Activated CD4-positive, alpha-beta T cell treated with anti-CD3 and anti-CD28 coated beads, Interleukin-2, amount 10 ng/mL, durations not matched to agents 7 days and 5 days (primary cell): ENCODE data around the gene EXOC3L1. TPM values are rescaled to one million over a fixed set of nuclear protein-coding genes. Genes with fewer than 3 reads are reported as not detected.

Source experiments
- CTCF ChIA-PET: fragments of 350-600 bp; sonication (Branson Sonifier 250); formaldehyde crosslinking; loops from one replicate; lab custom pipeline; 2021; ENCODE audit warnings: antibody characterized with exemption; lab: Charles Lee
- POLR2A ChIA-PET: fragments of 350-600 bp; sonication (Branson Sonifier 250); formaldehyde crosslinking; loops from one replicate; lab custom pipeline; 2021; ENCODE audit warnings: antibody characterized with exemption; lab: Charles Lee
- DNase-seq: peaks from one replicate; pipeline ENCODE4 v3.0.0-alpha.2; 2020
- H3K27ac Mint-ChIP-seq: one replicate; pipeline ENCODE4 v1.8.0; 2021; ENCODE audit warnings: mild to moderate bottlenecking, moderate library complexity, mixed read lengths
- H3K27me3 Mint-ChIP-seq: one replicate; pipeline ENCODE4 v1.8.0; 2021; ENCODE audit warnings: mixed read lengths
- H3K36me3 Mint-ChIP-seq: one replicate; pipeline ENCODE4 v1.8.0; 2021; ENCODE audit warnings: low read depth, mixed read lengths
- H3K4me1 Mint-ChIP-seq: one replicate; pipeline ENCODE4 v1.8.0; 2021; ENCODE audit warnings: mixed read lengths
- H3K4me3 Mint-ChIP-seq: one replicate; pipeline ENCODE4 v1.8.0; 2021; ENCODE audit warnings: mild to moderate bottlenecking, moderate library complexity, mixed read lengths
- H3K9me3 Mint-ChIP-seq: one replicate; pipeline ENCODE4 v1.8.0; 2021; ENCODE audit warnings: mixed read lengths
- total RNA-seq, 2 experiments: library from RNA; stranded (reverse); gene quantifications; one replicate each; pipeline ENCODE4 v1.2.3, GENCODE V29; 2021

The EXOC3L1 gene, protein sequence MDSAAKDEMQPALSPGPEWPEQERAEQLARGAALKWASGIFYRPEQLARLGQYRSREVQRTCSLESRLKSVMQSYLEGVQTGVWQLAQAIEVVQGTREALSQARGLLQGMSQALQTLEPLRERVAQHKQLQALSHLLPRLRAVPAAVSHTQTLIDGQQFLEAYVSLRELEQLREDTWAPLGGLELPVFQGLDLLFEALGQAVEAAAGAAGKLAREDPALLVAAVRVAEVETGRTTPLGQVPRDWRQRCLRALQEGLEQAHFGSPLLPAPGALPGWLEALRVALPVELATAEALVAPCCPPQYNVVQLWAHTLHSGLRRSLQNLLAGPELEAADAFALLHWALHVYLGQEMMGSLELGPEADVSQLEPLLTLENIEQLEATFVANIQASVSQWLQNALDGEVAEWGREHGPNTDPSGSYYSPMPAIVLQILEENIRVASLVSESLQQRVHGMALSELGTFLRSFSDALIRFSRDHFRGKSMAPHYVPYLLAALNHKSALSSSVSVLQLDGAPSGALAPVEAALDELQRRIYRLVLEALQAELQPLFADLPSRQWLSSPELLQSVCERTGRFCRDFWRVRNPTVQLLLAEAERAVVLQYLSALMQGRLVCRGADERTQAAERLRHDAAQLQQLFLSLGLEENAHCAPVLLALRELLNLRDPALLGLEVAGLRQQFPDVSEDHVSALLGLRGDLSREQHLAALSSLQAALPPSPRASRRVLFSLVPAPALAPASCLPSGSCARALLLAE
- not detected for total RNA-seq

GRCh38 chr16:67190041-67190440 lies at the start of gene EXOC3L1:
EXOC3L1 (minus strand) TSS chr16:67190136; CDS start chr16:67189676, 460 bp downstream.
- POLR2A ChIA-PET, result no interaction called here
- H3K27me3 Mint-ChIP-seq, result peaks cover 7% of the 10 kb centered on the region
- H3K4me1 Mint-ChIP-seq, result peaks cover 42% of the 10 kb centered on the region
- CTCF ChIA-PET, result interaction anchor here (0.8 to 2.9 kb wide), 2 partner anchors 35 to 172 kb away, joined by 4 to 11 read pairs; no protein-coding TSS in a partner anchor
- H3K36me3 Mint-ChIP-seq, result peaks cover 18% of the 10 kb centered on the region
- DNase-seq, result no peak
- H3K9me3 Mint-ChIP-seq, result no peaks in the 10 kb centered on the region
- no peak within 1 kb of the TSS for H3K27ac Mint-ChIP-seq
- no peak within 1 kb of the TSS for H3K4me3 Mint-ChIP-seq

DNA sequence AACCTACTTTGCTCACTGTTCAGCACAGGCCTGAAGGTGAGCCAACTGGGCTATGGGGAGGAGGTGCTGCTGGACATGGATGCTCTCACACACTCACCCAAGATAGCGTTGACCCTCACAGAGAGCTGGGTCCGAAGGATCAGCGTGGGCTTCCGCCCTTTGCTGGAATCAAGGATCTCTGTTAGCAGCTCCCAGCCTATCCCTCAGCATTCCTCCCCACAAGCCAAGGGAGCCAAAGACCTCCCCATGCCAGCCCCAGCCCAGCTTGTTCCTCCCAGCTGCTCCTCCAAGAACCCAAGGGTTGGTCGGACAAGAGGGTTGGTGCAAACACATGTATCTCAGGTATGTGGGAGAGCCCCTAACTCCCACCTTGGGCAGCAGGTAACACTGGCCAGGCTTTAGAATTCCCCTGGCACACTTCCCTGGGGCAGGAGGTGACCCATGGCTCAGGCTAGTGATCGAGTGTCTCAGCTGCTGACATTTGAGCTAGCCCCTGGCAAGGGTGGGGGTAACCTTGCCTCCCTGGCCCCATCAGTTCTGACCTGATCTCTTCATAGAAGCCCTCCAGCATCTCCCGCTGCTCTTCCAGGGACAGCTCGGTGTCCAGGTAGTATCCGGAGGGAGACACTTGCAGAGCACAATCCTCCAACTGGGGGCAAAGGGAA lies 49.0 kb upstream of the EXOC3L1 start:
- Mint-ChIP-seq H3K9me3 (no peaks in the 10 kb centered on the region), H3K27ac (no peak overlapping the region), H3K27me3 (no peaks in the 10 kb centered on the region), H3K36me3 (peaks cover 20% of the 10 kb centered on the region), H3K4me1 (peaks cover 26% of the 10 kb centered on the region), H3K4me3 (no peak overlapping the region)
- CTCF ChIA-PET, result interaction anchor here (0.5 to 3.3 kb wide), 7 partner anchors 9 to 103 kb away, joined by 3 to 20 read pairs (median 3); partner anchors contain the start of genes FHOD1, SLC9A5 and TMEM208
- POLR2A ChIA-PET, result no interaction called here
- no peak for DNase-seq

DNA sequence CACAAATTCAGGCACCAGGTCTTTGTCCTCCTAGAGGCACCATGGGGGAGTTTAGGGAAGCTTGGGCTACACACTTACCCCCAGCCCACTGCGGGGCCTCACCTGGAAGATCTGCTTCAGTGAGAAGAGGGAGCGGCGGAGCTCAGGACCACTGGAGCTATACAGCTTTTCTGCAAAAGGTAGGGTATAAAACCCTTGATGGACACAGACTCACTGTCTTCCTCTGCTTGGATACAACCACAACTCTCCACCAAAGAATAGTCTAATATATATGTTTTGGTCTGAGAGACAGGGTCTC lies 48.3 kb upstream of the EXOC3L1 start:
- no peaks in the 10 kb centered on the region for H3K9me3 Mint-ChIP-seq
- no peak overlapping the region for H3K27ac Mint-ChIP-seq
- H3K36me3 Mint-ChIP-seq, result peaks cover 20% of the 10 kb centered on the region

GRCh38 chr16:67237396-67238277 lies 47.7 kb upstream of the EXOC3L1 start:
- Mint-ChIP-seq H3K27ac (no peak overlapping the region), H3K4me1 (peaks cover 18% of the 10 kb centered on the region), H3K9me3 (no peaks in the 10 kb centered on the region), H3K27me3 (no peaks in the 10 kb centered on the region), H3K4me3 (no peak overlapping the region), H3K36me3 (peaks cover 20% of the 10 kb centered on the region)
- DNase-seq, result no peak
- ChIA-PET POLR2A (no interaction called here), CTCF (interaction anchor here (0.6 to 3.3 kb wide), 3 partner anchors 10 to 20 kb away, joined by 3 to 20 read pairs (median 18); partner anchors contain the start of genes FHOD1, SLC9A5 and TMEM208)

More for the DNA sequence above, 48.3 kb upstream of the EXOC3L1 start:
- Mint-ChIP-seq H3K4me3 (no peak overlapping the region), H3K27me3 (no peaks in the 10 kb centered on the region), H3K4me1 (peaks cover 19% of the 10 kb centered on the region)
- CTCF ChIA-PET, result interaction anchor here (0.7 to 3.3 kb wide), 4 partner anchors 10 to 81 kb away, joined by 3 to 20 read pairs (median 11); partner anchors contain the start of genes FHOD1, SLC9A5 and TMEM208
- no peak for DNase-seq
- POLR2A ChIA-PET, result no interaction called here

DNA sequence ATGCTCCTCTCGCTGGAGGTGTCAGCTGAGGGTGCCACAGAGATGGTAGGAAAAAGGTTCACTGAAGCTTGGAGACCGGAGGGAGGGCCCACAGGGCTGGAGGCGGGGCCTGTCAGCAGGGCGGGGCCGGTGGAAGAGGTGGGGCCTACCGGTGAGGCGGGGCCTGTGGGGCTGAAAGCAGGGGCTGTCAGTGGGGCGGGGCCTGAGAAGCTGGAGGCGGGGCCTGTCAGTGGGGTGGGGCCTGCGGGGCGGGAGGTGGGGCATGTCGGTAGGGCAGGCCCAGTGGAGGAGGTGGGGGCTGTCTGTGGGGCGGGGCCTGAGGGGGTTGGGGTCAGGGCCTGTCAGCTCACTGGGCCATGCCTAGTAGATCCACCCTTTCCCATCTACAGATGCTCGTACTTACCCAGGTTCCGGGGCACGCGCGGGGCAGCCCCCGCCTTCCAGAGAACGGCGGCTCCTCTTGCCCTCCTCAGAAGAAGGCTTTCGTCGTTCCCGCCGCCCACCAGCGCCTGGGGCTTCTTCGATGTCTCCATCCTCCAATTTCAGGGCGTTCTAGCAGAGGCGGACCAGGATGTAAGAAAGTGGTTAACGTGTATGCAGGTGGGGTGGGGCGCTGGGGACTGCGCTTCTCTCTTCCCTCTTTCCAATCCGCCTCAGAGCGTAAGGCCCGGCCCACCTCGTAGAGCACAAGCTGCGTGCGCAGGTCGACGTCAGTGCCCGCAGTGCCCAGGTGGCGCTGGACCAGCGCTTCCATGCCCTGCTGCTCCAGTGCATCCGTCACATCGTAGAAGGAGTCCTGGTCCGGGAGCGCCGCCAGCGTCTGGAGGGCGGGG lies 46.8 kb upstream of the EXOC3L1 start:
- POLR2A ChIA-PET, result no interaction called here
- peak; percentile 76 for DNase-seq
- H3K4me3 Mint-ChIP-seq, result peak overlapping the region; percentile 55
- H3K4me1 Mint-ChIP-seq, result peaks cover 15% of the 10 kb centered on the region
- CTCF ChIA-PET, result interaction anchor here (0.6 to 3.3 kb wide), 5 partner anchors 9 to 51 kb away, joined by 3 to 20 read pairs (median 4); partner anchors contain the start of genes FHOD1, SLC9A5 and TMEM208
- H3K9me3 Mint-ChIP-seq, result no peaks in the 10 kb centered on the region
- H3K27me3 Mint-ChIP-seq, result no peaks in the 10 kb centered on the region
- peak overlapping the region; percentile 92 for H3K27ac Mint-ChIP-seq
- H3K36me3 Mint-ChIP-seq, result peaks cover 20% of the 10 kb centered on the region

GRCh38 chr16:67235816-67236562 lies 46.1 kb upstream of the EXOC3L1 start:
- peaks cover 11% of the 10 kb centered on the region for H3K4me1 Mint-ChIP-seq
- peak overlapping the region; percentile 55 for H3K4me3 Mint-ChIP-seq
- H3K27me3 Mint-ChIP-seq, result no peaks in the 10 kb centered on the region
- peak; percentile 62 for DNase-seq
- ChIA-PET CTCF (interaction anchor here (0.8 to 2.2 kb wide), 4 partner anchors 8 to 50 kb away, joined by 3 to 8 read pairs (median 4); no protein-coding TSS in a partner anchor), POLR2A (no interaction called here)
- peaks cover 21% of the 10 kb centered on the region for H3K36me3 Mint-ChIP-seq
- H3K27ac Mint-ChIP-seq, result peak overlapping the region; percentile 92
- no peaks in the 10 kb centered on the region for H3K9me3 Mint-ChIP-seq

GRCh38 chr16:67234180-67234597 lies 44.3 kb upstream of the EXOC3L1 start:
- Mint-ChIP-seq H3K9me3 (no peaks in the 10 kb centered on the region), H3K4me1 (peaks cover 11% of the 10 kb centered on the region), H3K36me3 (peaks cover 33% of the 10 kb centered on the region), H3K4me3 (no peak overlapping the region), H3K27ac (no peak overlapping the region), H3K27me3 (no peaks in the 10 kb centered on the region)
- DNase-seq, result no peak
- CTCF ChIA-PET, result interaction anchor here (0.6 to 2.2 kb wide), 2 partner anchors 10 to 61 kb away, joined by 3 to 8 read pairs; no protein-coding TSS in a partner anchor
- POLR2A ChIA-PET, result no interaction called here

DNA sequence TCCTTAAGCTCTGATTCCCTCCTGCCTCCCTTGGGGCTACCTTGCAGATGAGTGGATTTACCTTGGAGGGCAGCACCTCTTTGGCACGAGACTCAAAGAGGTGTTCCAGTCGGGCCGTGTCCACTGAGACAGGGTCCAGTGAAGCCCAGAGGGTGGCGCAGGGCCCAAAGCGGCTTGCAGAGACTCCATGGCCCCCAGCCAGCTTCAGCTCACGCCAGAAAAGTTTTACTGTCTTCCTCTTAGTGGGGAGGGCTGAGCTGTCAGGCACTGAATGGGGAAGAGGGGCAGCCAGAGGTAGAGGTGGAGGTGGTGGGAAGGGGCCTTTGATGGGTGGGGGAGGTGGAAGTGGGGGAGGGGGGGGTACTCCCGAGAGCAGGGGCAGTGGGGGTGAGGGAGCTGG lies 43.7 kb upstream of the EXOC3L1 start:
- Mint-ChIP-seq H3K9me3 (no peaks in the 10 kb centered on the region), H3K4me3 (no peak overlapping the region), H3K27ac (no peak overlapping the region), H3K36me3 (peaks cover 35% of the 10 kb centered on the region), H3K27me3 (no peaks in the 10 kb centered on the region), H3K4me1 (peaks cover 11% of the 10 kb centered on the region)
- DNase-seq, result no peak
- POLR2A ChIA-PET, result no interaction called here
- CTCF ChIA-PET, result interaction anchor here (0.6 to 2.2 kb wide), 3 partner anchors 8 to 60 kb away, joined by 3 to 8 read pairs (median 4); no protein-coding TSS in a partner anchor

DNA sequence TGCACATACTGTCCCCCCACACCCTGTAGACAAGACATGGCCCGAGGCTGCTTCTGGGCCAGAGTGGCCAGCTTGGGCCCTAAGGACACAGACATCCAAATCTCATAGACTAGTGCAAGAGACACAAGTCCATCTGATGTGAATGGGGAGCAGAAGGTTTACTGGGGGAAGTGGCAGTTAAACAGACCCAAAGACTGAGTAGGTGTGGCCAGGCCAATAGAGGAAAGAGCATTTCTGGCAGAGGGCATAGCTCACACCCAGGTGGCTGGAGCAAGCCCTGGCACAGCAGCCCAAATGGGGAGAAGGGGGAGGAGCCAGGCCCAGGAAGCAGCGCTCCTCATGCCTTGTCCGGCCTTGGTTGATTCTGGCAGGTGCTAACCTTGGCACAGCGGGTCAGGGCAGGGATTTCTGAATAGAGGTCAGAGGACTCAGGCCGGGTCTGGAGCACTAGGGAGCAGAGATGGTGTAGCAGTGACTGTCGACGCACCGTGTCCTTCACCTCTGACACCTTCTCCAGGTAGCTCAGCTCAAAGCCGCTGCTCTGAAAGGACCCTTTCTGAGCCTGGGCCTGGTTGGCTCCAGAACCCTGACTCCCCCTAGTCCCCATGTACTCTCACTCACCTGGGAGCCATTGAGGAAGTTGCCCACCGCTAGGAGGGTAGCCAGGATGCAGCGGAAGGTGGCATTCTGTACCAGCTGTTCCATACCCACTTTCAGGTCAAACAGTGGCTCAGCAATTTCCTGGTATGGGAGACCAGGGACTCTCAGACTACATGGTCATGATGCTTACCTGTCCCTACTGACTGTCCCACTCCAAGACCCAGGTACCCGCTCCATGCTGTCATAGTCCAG lies 41.1 kb upstream of the EXOC3L1 start:
- Mint-ChIP-seq H3K4me3 (no peak overlapping the region), H3K27ac (no peak overlapping the region), H3K36me3 (peaks cover 26% of the 10 kb centered on the region), H3K4me1 (peaks cover 23% of the 10 kb centered on the region), H3K27me3 (no peaks in the 10 kb centered on the region), H3K9me3 (no peaks in the 10 kb centered on the region)
- ChIA-PET POLR2A (interaction anchor here (1.5 kb wide), 1 partner anchor 13 kb away, joined by 4 read pairs; no protein-coding TSS in a partner anchor), CTCF (interaction anchor here (0.5 to 1.1 kb wide), 5 partner anchors 13 to 494 kb away, joined by 3 to 4 read pairs (median 3); partner anchors contain the start of genes E2F4 and NAE1)
- DNase-seq, result no peak
